Measurements from ENCODE around the gene BRF1. TPM values are rescaled to one million over a fixed set of nuclear protein-coding genes. Genes with fewer than 3 reads are reported as not detected.

BRF1 gene
- total and polyA plus RNA-seq, 2 of the 13 experiments (the other 11 are each of a cell fraction or from before 2014, with no cell fraction given) = 5.1 to 11.0 TPM

- H3K9me3 ChIP-seq (ENCODE audit: low read length) = no peaks in the 10 kb centered on the region
- intact Hi-C loops (cut with micrococcal nuclease; ENCODE audit: unreplicated experiment) = no loop called here
- FAIRE-seq = no peak
- ATAC-seq = no peak
- CTCF ChIA-PET (ENCODE audit: low intra/inter-chr PET ratio, low total read pairs) = no interaction called here
- 100% methylated on average over 1 of the region's 16 CpGs for WGBS (ENCODE audit: low lambda C conversion rate)
- H3K27me3 ChIP-seq (ENCODE audit: control insufficient read depth in 1 of 2, insufficient read depth in 2 of 2, low read length in 2 of 2) = no peaks in the 10 kb centered on the region
- DNase-seq (ENCODE audit: low spot score) = no peak
- no peaks in the 10 kb centered on the region for H3K4me1 ChIP-seq (ENCODE audit: insufficient read depth, low read length)
- no TSS peak for BruUV-seq (replicated peaks)
- in situ Hi-C loops (cut with HindIII; ENCODE audit: extremely low pct_ligation_motif_present, low pct_unique_long_range_greater_than_20kb) = no loop called here
- POLR2A ChIA-PET = no interaction called here
- no peak overlapping the region for H3K9ac ChIP-seq (ENCODE audit: insufficient read depth, low read depth, low read length)
- H2AFZ ChIP-seq (ENCODE audit: low read length) = no peak overlapping the region
- no peak overlapping the region for H3K27ac ChIP-seq (ENCODE audit: extremely low read length, insufficient read depth, low read length)
- H3K4me2 ChIP-seq (ENCODE audit: low read depth, low read length) = no peak overlapping the region
- H3K4me3 ChIP-seq (replicated peaks in 1 of 3; ENCODE audit: insufficient read depth in 1 of 3, low read depth in 2 of 3, low read length in 3 of 3) = no peak overlapping the region
- H3K36me3 ChIP-seq (replicated peaks in 1 of 2; ENCODE audit: control insufficient read depth in 1 of 2, insufficient read depth in 2 of 2, low read length in 2 of 2) = peaks cover 10 to 23% of the 10 kb centered on the region in 2 experiments
- H4K20me1 ChIP-seq (ENCODE audit: insufficient read depth, low read length) = no peaks in the 10 kb centered on the region
- no peak for TF ChIP-seq MXD3 (CRISPR knock-in tag; IDR thresholded peaks at IDR 0.05)
- TF ChIP-seq ZSCAN29 (CRISPR knock-in tag; conservative IDR thresholded peaks at IDR 0.05) = no peak
- TF ChIP-seq ATAD3A (CRISPR knock-in tag; IDR thresholded peaks at IDR 0.05) = no peak
- no peak for TF ChIP-seq ZNF850 (CRISPR knock-in tag; conservative IDR thresholded peaks at IDR 0.05)
- TF ChIP-seq ZNF547 (CRISPR knock-in tag; IDR thresholded peaks at IDR 0.05) = no peak
- no peak for TF ChIP-seq KAT8 (CRISPR knock-in tag; IDR thresholded peaks at IDR 0.05)
- TF ChIP-seq, protein P1, sequence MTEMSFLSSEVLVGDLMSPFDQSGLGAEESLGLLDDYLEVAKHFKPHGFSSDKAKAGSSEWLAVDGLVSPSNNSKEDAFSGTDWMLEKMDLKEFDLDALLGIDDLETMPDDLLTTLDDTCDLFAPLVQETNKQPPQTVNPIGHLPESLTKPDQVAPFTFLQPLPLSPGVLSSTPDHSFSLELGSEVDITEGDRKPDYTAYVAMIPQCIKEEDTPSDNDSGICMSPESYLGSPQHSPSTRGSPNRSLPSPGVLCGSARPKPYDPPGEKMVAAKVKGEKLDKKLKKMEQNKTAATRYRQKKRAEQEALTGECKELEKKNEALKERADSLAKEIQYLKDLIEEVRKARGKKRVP (CRISPR knock-in tag; IDR thresholded peaks at IDR 0.05) = no peak
- TF ChIP-seq TARDBP (CRISPR knock-in tag; IDR thresholded peaks at IDR 0.05) = no peak
- TF ChIP-seq ZFY (CRISPR knock-in tag; IDR thresholded peaks at IDR 0.05) = no peak
- no peak for TF ChIP-seq SNRNP70 (IDR thresholded peaks at IDR 0.05; ENCODE audit: low read depth, low read length)
- no peak for TF ChIP-seq HDAC1 (CRISPR knock-in tag; IDR thresholded peaks at IDR 0.05)
- no peak for TF ChIP-seq FOXJ3 (CRISPR knock-in tag; IDR thresholded peaks at IDR 0.05; ENCODE audit: borderline replicate concordance)
- no peak for TF ChIP-seq ZNF143 (CRISPR knock-in tag; IDR thresholded peaks at IDR 0.05)
- TF ChIP-seq KLF15 (CRISPR knock-in tag; IDR thresholded peaks at IDR 0.05; ENCODE audit: borderline replicate concordance) = no peak
- TF ChIP-seq HOXA3 (CRISPR knock-in tag; IDR thresholded peaks at IDR 0.05) = no peak
- H3K79me2 ChIP-seq (ENCODE audit: insufficient read depth, low read length) = no peaks in the 10 kb centered on the region
Measured at GRCh38 chr14:105250008-105250366, 50.8 kb downstream of the BRF1 start.

All from HepG2 (cell line).